Astrocyte (in vitro differentiated cells and primary cell): ENCODE results near the gene EEF2KMT.
"Not testable (repeated sequence)": the region's sequence is repeated elsewhere in the genome, so short reads cannot be mapped to it uniquely, and the experiment has no call there.

Experiments
- CTCF ChIP-seq: IDR thresholded peaks from 2 replicates; pipeline ENCODE4 v1.5.1; 2011; ENCODE audit warnings: low read depth, mild to moderate bottlenecking, inconsistent platforms, low read length, moderate library complexity; ENCODE audit not compliant: insufficient read depth
- EZH2 ChIP-seq: IDR thresholded peaks from 2 replicates; pipeline ENCODE4 v1.6.1; 2012; ENCODE audit warnings: mild to moderate bottlenecking, low read length, inconsistent platforms; ENCODE audit not compliant: insufficient read depth

DNA sequence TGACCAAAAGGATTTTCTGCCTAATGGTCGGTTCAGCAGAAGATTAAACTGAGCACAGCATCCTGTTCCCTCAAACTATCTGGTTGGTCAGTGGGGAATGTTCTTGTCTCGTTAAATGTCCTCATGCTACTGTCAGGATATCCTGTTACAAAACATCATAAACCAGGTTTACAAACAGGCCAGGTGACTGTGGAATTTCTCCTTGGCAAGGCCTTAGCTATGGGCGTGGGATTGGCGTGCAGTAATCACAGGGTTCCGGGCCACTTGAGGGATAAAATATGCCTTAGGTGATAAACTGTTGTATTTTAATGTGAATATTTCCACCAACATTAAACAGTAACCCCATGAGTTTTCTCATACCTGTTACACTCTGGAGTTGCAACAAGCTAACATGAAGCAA is 7.4 kb upstream of the EEF2KMT start:
- TF ChIP-seq CTCF, EZH2: not testable (repeated sequence)
